HEK293 (cell line): ENCODE measurements around the gene OR52E6.

ENCODE experiments used
- TF ChIP-seq, protein P1 (sequence below): fragments of 450-650 bp; formaldehyde crosslinking; IDR thresholded peaks from 2 replicates; pipeline ENCODE4 v1.5.1; 2016; ENCODE audit warnings: missing biosample characterization, missing genetic modification characterization
- TF ChIP-seq, protein P2 (sequence below): fragments of 450-650 bp; formaldehyde crosslinking; IDR thresholded peaks from 2 replicates; pipeline ENCODE4 v1.5.1; 2016; ENCODE audit warnings: missing biosample characterization, missing genetic modification characterization, low read depth
- TF ChIP-seq, protein P3 (sequence below): fragments of 450-650 bp; IDR thresholded peaks from 2 replicates; pipeline ENCODE4 v1.5.1; 2018; ENCODE audit warnings: missing biosample characterization, mild to moderate bottlenecking, missing genetic modification characterization
- TF ChIP-seq, protein P4 (sequence below): sonication (generic); formaldehyde crosslinking; IDR thresholded peaks from 2 replicates; pipeline ENCODE4 v1.8.1; 2022; ENCODE audit warnings: mild to moderate bottlenecking, moderate library complexity, missing genetic modification reagents
- TF ChIP-seq, protein P5 (sequence below): fragments of 450-650 bp; formaldehyde crosslinking; IDR thresholded peaks from 2 replicates; pipeline ENCODE4 v1.5.1; 2016; ENCODE audit warnings: missing biosample characterization, missing genetic modification characterization
- TF ChIP-seq, protein P6 (sequence below): fragments of 450-650 bp; formaldehyde crosslinking; IDR thresholded peaks from 2 replicates; pipeline ENCODE4 v1.5.1; 2017; ENCODE audit warnings: missing biosample characterization, missing genetic modification characterization

DNA sequence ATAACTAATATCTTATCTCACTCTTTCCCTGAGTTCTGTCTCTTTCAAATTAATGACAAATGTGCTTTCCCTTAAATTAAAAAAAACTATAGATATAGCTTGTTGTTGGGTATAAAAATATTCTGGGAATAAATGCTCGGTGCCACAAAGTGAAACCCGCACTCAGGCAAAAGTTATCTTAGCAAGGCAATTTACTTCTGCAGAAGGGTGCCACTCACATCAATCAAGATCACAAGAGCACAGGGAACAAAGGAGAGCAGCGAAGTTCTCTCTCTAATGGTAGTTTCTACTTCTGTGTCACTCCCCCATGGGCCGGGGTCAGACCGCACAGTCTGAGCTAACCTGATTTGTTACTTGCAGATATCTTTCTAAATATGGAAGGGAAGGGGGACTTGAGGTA lies 37.7 kb downstream of the OR52E6 start:
- TF ChIP-seq, protein P1, sequence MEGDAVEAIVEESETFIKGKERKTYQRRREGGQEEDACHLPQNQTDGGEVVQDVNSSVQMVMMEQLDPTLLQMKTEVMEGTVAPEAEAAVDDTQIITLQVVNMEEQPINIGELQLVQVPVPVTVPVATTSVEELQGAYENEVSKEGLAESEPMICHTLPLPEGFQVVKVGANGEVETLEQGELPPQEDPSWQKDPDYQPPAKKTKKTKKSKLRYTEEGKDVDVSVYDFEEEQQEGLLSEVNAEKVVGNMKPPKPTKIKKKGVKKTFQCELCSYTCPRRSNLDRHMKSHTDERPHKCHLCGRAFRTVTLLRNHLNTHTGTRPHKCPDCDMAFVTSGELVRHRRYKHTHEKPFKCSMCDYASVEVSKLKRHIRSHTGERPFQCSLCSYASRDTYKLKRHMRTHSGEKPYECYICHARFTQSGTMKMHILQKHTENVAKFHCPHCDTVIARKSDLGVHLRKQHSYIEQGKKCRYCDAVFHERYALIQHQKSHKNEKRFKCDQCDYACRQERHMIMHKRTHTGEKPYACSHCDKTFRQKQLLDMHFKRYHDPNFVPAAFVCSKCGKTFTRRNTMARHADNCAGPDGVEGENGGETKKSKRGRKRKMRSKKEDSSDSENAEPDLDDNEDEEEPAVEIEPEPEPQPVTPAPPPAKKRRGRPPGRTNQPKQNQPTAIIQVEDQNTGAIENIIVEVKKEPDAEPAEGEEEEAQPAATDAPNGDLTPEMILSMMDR = no peak
- TF ChIP-seq, protein P2, sequence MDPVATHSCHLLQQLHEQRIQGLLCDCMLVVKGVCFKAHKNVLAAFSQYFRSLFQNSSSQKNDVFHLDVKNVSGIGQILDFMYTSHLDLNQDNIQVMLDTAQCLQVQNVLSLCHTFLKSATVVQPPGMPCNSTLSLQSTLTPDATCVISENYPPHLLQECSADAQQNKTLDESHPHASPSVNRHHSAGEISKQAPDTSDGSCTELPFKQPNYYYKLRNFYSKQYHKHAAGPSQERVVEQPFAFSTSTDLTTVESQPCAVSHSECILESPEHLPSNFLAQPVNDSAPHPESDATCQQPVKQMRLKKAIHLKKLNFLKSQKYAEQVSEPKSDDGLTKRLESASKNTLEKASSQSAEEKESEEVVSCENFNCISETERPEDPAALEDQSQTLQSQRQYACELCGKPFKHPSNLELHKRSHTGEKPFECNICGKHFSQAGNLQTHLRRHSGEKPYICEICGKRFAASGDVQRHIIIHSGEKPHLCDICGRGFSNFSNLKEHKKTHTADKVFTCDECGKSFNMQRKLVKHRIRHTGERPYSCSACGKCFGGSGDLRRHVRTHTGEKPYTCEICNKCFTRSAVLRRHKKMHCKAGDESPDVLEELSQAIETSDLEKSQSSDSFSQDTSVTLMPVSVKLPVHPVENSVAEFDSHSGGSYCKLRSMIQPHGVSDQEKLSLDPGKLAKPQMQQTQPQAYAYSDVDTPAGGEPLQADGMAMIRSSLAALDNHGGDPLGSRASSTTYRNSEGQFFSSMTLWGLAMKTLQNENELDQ (tag by site-specific recombination) = no peak
- TF ChIP-seq, protein P3, sequence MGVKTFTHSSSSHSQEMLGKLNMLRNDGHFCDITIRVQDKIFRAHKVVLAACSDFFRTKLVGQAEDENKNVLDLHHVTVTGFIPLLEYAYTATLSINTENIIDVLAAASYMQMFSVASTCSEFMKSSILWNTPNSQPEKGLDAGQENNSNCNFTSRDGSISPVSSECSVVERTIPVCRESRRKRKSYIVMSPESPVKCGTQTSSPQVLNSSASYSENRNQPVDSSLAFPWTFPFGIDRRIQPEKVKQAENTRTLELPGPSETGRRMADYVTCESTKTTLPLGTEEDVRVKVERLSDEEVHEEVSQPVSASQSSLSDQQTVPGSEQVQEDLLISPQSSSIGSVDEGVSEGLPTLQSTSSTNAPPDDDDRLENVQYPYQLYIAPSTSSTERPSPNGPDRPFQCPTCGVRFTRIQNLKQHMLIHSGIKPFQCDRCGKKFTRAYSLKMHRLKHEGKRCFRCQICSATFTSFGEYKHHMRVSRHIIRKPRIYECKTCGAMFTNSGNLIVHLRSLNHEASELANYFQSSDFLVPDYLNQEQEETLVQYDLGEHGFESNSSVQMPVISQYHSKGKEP (tag by site-specific recombination) = no peak
- TF ChIP-seq, protein P4, sequence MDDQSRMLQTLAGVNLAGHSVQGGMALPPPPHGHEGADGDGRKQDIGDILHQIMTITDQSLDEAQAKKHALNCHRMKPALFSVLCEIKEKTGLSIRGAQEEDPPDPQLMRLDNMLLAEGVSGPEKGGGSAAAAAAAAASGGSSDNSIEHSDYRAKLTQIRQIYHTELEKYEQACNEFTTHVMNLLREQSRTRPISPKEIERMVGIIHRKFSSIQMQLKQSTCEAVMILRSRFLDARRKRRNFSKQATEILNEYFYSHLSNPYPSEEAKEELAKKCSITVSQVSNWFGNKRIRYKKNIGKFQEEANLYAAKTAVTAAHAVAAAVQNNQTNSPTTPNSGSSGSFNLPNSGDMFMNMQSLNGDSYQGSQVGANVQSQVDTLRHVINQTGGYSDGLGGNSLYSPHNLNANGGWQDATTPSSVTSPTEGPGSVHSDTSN (CRISPR knock-in tag) = no peak
- TF ChIP-seq, protein P5, sequence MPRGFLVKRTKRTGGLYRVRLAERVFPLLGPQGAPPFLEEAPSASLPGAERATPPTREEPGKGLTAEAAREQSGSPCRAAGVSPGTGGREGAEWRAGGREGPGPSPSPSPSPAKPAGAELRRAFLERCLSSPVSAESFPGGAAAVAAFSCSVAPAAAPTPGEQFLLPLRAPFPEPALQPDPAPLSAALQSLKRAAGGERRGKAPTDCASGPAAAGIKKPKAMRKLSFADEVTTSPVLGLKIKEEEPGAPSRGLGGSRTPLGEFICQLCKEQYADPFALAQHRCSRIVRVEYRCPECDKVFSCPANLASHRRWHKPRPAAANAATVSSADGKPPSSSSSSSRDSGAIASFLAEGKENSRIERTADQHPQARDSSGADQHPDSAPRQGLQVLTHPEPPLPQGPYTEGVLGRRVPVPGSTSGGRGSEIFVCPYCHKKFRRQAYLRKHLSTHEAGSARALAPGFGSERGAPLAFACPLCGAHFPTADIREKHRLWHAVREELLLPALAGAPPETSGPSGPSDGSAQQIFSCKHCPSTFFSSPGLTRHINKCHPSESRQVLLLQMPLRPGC (tag by site-specific recombination) = no peak
- TF ChIP-seq, protein P6, sequence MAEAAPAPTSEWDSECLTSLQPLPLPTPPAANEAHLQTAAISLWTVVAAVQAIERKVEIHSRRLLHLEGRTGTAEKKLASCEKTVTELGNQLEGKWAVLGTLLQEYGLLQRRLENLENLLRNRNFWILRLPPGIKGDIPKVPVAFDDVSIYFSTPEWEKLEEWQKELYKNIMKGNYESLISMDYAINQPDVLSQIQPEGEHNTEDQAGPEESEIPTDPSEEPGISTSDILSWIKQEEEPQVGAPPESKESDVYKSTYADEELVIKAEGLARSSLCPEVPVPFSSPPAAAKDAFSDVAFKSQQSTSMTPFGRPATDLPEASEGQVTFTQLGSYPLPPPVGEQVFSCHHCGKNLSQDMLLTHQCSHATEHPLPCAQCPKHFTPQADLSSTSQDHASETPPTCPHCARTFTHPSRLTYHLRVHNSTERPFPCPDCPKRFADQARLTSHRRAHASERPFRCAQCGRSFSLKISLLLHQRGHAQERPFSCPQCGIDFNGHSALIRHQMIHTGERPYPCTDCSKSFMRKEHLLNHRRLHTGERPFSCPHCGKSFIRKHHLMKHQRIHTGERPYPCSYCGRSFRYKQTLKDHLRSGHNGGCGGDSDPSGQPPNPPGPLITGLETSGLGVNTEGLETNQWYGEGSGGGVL (tag by site-specific recombination) = no peak
